Panc1 (cell line): ENCODE measurements around the gene TOP2A.

Experiments
- CTCF ChIP-seq: fragments of 450-650 bp; IDR thresholded peaks from 2 replicates; pipeline ENCODE4 v1.5.1; 2017; ENCODE audit warnings: mild to moderate bottlenecking
- POLR2AphosphoS5 ChIP-seq: IDR thresholded peaks from 2 replicates; pipeline ENCODE4 v1.6.1; 2012; ENCODE audit warnings: mild to moderate bottlenecking, low read depth, low read length, moderate library complexity

GRCh38 chr17:40411821-40412220, 5.9 kb downstream of the TOP2A start:
- TF ChIP-seq CTCF (no peak), POLR2AphosphoS5 (no peak)
